Measurements from ENCODE around the gene TRAF3. TPM values are rescaled to one million over a fixed set of nuclear protein-coding genes. Genes with fewer than 3 reads are reported as not detected.

The TRAF3 gene
- total RNA-seq, 1 experiment from 2014 or later: 49.3 TPM

DNA sequence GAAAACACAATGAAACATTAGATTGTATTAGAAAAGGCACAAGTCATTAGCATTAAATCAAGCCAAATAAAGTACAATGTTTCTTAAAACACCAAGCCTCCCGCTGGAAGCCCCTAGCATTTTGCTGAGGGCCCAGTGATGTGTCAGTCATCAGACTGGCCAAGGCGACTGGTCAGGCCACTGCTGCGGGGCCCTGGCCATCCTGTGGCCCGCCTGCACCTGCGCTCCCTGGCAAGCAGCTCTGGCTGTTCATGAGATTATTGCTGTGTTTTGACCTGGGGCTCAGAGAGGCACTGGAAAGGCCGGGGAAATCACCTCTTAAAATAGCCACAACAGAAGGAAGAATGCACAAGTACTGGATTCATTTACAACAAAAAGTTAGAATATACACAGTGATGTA, 121.0 kb downstream of the TRAF3 start:
- Histone ChIP-seq H3K4me1 (ENCODE audit: insufficient read depth, low read length, poor library complexity, severe bottlenecking) (peaks cover 4% of the 10 kb centered on the region), H3K36me3 (ENCODE audit: insufficient read depth, low read length, poor library complexity, severe bottlenecking) (peaks cover 7% of the 10 kb centered on the region), H3K27ac (ENCODE audit: low read depth, low read length, poor library complexity, severe bottlenecking) (no peak overlapping the region), H3K9me3 (ENCODE audit: low read depth, low read length, poor library complexity, severe bottlenecking) (no peaks in the 10 kb centered on the region), H3K4me3 (ENCODE audit: low read depth, low read length, poor library complexity, severe bottlenecking) (no peak overlapping the region), H3K27me3 (replicated peaks; ENCODE audit: insufficient read depth, low read depth, low read length, poor library complexity) (no peaks in the 10 kb centered on the region)
- POLR2A ChIA-PET (ENCODE audit: low non-redundant PET): no interaction called here
- CTCF ChIA-PET: no interaction called here
- no TSS peak for BruUV-seq (replicated peaks)
- TF ChIP-seq, protein P1, sequence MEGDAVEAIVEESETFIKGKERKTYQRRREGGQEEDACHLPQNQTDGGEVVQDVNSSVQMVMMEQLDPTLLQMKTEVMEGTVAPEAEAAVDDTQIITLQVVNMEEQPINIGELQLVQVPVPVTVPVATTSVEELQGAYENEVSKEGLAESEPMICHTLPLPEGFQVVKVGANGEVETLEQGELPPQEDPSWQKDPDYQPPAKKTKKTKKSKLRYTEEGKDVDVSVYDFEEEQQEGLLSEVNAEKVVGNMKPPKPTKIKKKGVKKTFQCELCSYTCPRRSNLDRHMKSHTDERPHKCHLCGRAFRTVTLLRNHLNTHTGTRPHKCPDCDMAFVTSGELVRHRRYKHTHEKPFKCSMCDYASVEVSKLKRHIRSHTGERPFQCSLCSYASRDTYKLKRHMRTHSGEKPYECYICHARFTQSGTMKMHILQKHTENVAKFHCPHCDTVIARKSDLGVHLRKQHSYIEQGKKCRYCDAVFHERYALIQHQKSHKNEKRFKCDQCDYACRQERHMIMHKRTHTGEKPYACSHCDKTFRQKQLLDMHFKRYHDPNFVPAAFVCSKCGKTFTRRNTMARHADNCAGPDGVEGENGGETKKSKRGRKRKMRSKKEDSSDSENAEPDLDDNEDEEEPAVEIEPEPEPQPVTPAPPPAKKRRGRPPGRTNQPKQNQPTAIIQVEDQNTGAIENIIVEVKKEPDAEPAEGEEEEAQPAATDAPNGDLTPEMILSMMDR (conservative IDR thresholded peaks at IDR 0.05; ENCODE audit: low read depth, low read length): no peak
- no peak for TF ChIP-seq EZH2 (IDR thresholded peaks at IDR 0.05; ENCODE audit: borderline replicate concordance, low read depth, low read length, poor library complexity, severe bottlenecking)
- intact Hi-C loops (cut with micrococcal nuclease; ENCODE audit: unreplicated experiment): no loop called here
- DNase-seq (ENCODE audit: low spot score): no peak

DNA sequence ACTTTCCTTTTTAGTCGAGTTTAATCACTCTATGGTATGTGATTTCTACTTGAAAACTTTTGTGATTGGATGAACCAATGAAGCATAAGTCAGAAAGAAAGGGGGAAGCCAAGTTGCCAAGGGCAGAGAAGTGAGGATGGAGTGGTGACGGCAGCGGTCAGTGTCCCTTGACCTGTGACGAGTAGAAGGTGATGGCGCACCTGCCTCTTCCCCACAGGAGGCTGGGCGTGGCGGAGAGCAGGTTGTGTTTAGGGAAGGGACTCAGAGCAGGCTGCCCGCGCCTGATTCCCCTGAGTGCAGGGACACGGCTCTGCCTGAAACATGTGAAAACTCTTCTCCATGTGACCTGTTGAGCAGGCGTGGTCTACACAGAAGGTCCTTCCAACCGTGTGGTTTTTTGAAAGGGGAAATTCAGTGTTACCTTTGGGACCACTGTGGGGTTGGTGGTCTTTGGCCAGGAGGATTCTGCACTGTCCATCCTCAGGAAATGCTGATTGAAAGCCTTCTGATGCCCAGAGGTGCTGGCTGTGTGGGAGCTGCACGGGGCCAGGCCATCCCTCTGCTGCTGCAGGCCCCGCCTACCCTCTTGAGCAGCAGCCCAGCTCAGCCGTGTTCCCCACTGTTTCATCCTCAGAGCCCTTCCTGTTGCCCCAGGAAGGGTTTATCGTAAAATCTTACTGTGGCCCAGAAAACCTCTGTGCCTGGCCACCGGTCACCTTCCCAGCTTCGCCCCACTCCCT, 121.7 kb downstream of the TRAF3 start:
- H3K4me3 ChIP-seq (ENCODE audit: low read depth, low read length, poor library complexity, severe bottlenecking): no peak overlapping the region
- H3K9me3 ChIP-seq (ENCODE audit: low read depth, low read length, poor library complexity, severe bottlenecking): no peaks in the 10 kb centered on the region
- ChIA-PET CTCF (no interaction called here), POLR2A (ENCODE audit: low non-redundant PET) (no interaction called here)
- H3K27me3 ChIP-seq (replicated peaks; ENCODE audit: insufficient read depth, low read depth, low read length, poor library complexity): no peaks in the 10 kb centered on the region
- peaks cover 9% of the 10 kb centered on the region for H3K36me3 ChIP-seq (ENCODE audit: insufficient read depth, low read length, poor library complexity, severe bottlenecking)
- no TSS peak for BruUV-seq (replicated peaks)
- H3K27ac ChIP-seq (ENCODE audit: low read depth, low read length, poor library complexity, severe bottlenecking): no peak overlapping the region
- intact Hi-C loops (cut with micrococcal nuclease; ENCODE audit: unreplicated experiment): no loop called here
- H3K4me1 ChIP-seq (ENCODE audit: insufficient read depth, low read length, poor library complexity, severe bottlenecking): no peaks in the 10 kb centered on the region
- no peak for DNase-seq (ENCODE audit: low spot score)
- TF ChIP-seq, protein P1 (conservative IDR thresholded peaks at IDR 0.05; ENCODE audit: low read depth, low read length): no peak
- no peak for TF ChIP-seq EZH2 (IDR thresholded peaks at IDR 0.05; ENCODE audit: borderline replicate concordance, low read depth, low read length, poor library complexity, severe bottlenecking)

DNA sequence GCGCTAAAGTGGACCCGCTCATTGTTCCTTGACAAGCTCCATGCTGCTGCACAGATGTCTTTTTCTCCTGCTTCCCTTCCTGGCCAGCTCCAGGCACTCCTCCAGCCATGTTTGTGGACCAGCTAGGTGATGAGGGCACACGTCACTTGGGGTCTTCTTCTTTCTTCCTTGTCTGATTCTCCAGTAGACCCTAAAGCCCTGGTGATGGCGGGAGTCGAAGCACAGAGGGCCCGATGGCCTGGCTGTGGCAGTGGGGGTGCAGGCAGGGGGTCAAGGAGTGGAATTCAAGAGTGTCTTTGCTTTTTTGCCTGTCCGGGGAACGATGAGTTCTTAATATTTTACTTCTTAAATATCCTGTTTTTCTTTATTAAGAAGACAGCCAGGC, 122.3 kb downstream of the TRAF3 start:
- no peak for DNase-seq (ENCODE audit: low spot score)
- H3K36me3 ChIP-seq (ENCODE audit: insufficient read depth, low read length, poor library complexity, severe bottlenecking): peaks cover 9% of the 10 kb centered on the region
- POLR2A ChIA-PET (ENCODE audit: low non-redundant PET): no interaction called here
- H3K27me3 ChIP-seq (replicated peaks; ENCODE audit: insufficient read depth, low read depth, low read length, poor library complexity): no peaks in the 10 kb centered on the region
- H3K27ac ChIP-seq (ENCODE audit: low read depth, low read length, poor library complexity, severe bottlenecking): no peak overlapping the region
- no peak for TF ChIP-seq EZH2 (IDR thresholded peaks at IDR 0.05; ENCODE audit: borderline replicate concordance, low read depth, low read length, poor library complexity, severe bottlenecking)
- TF ChIP-seq, protein P1 (conservative IDR thresholded peaks at IDR 0.05; ENCODE audit: low read depth, low read length): no peak
- no peaks in the 10 kb centered on the region for H3K9me3 ChIP-seq (ENCODE audit: low read depth, low read length, poor library complexity, severe bottlenecking)
- intact Hi-C loops (cut with micrococcal nuclease; ENCODE audit: unreplicated experiment): no loop called here
- no TSS peak for BruUV-seq (replicated peaks)
- no peak overlapping the region for H3K4me3 ChIP-seq (ENCODE audit: low read depth, low read length, poor library complexity, severe bottlenecking)
- CTCF ChIA-PET: no interaction called here
- no peaks in the 10 kb centered on the region for H3K4me1 ChIP-seq (ENCODE audit: insufficient read depth, low read length, poor library complexity, severe bottlenecking)

Data from A673 (cell line).